ENCODE measurements around the gene PTP4A1. TPM values are rescaled to one million over a fixed set of nuclear protein-coding genes. Genes with fewer than 3 reads are reported as not detected.

Gene PTP4A1
- polyA plus RNA-seq, 1 of the 3 experiments (the other 2 are of a cell fraction): 12.5 TPM

GRCh38 chr6:63546697-63547096 is 25.6 kb upstream of the PTP4A1 start:
- TF ChIP-seq YY1 (IDR thresholded peaks at IDR 0.05; ENCODE audit: low read depth): no peak
- TF ChIP-seq JUND (IDR thresholded peaks at IDR 0.05): no peak
- TF ChIP-seq IRF3 (IDR thresholded peaks at IDR 0.05; ENCODE audit: low read depth, low read length): no peak
- TF ChIP-seq POLR2AphosphoS5 (IDR thresholded peaks at IDR 0.05; ENCODE audit: low read depth, low read length): no peak
- TF ChIP-seq TEAD4 (IDR thresholded peaks at IDR 0.05; ENCODE audit: borderline replicate concordance, insufficient read depth): no peak
- TF ChIP-seq PBX3 (IDR thresholded peaks at IDR 0.05): no peak
- TF ChIP-seq USF1 (IDR thresholded peaks at IDR 0.05; ENCODE audit: borderline replicate concordance, low read depth): no peak
- TF ChIP-seq SIN3A (IDR thresholded peaks at IDR 0.05; ENCODE audit: borderline replicate concordance, low read depth, low read length): no peak
- TF ChIP-seq GABPA (IDR thresholded peaks at IDR 0.05; ENCODE audit: low read depth): no peak
- H3K4me1 ChIP-seq (ENCODE audit: control insufficient read depth in 1 of 2, insufficient read depth in 2 of 2, low read depth in 1 of 2, low read length in 1 of 2): no peaks in the 10 kb centered on the region
- H3F3A ChIP-seq (replicated peaks; ENCODE audit: insufficient read depth): no peaks in the 10 kb centered on the region
- no peak overlapping the region for H3K9ac ChIP-seq
- 92% methylated on average over 1 of the region's 1 CpG for WGBS (ENCODE audit: low lambda C conversion rate)
- H3K4me2 ChIP-seq: no peak overlapping the region
- no peaks in the 10 kb centered on the region for H3K36me3 ChIP-seq (replicated peaks in 1 of 2; ENCODE audit: control insufficient read depth in 1 of 2, insufficient read depth in 2 of 2, low read length in 1 of 2)
- H2AFZ ChIP-seq (ENCODE audit: low read depth): no peak overlapping the region
- H3K27ac ChIP-seq (ENCODE audit: low read depth in 2 of 2, low read length in 1 of 2): no peak overlapping the region
- no peak for DNase-seq
- ChIA-PET CTCF (no interaction called here), POLR2A (no interaction called here)
- no peaks in the 10 kb centered on the region for H3K9me3 ChIP-seq
- no peaks in the 10 kb centered on the region for H4K20me1 ChIP-seq (ENCODE audit: insufficient read depth)
- H3K9me2 ChIP-seq: no peaks in the 10 kb centered on the region
- no peak overlapping the region for H3K4me3 ChIP-seq (ENCODE audit: low read depth in 2 of 2, low read length in 1 of 2)
- H3K27me3 ChIP-seq (ENCODE audit: insufficient read depth): no peaks in the 10 kb centered on the region
- no peaks in the 10 kb centered on the region for H3K79me2 ChIP-seq (ENCODE audit: insufficient read depth)

- POLR2A ChIA-PET: no interaction called here
- Histone ChIP-seq H4K20me1 (ENCODE audit: insufficient read depth) (no peaks in the 10 kb centered on the region), H3K27ac (ENCODE audit: low read depth in 2 of 2, low read length in 1 of 2) (no peak overlapping the region), H3K9ac (no peak overlapping the region), H3K36me3 (replicated peaks in 1 of 2; ENCODE audit: control insufficient read depth in 1 of 2, insufficient read depth in 2 of 2, low read length in 1 of 2) (no peaks in the 10 kb centered on the region), H3K27me3 (ENCODE audit: insufficient read depth) (no peaks in the 10 kb centered on the region), H3K4me1 (ENCODE audit: control insufficient read depth in 1 of 2, insufficient read depth in 2 of 2, low read depth in 1 of 2, low read length in 1 of 2) (no peaks in the 10 kb centered on the region), H2AFZ (ENCODE audit: low read depth) (no peak overlapping the region), H3K4me3 (ENCODE audit: low read depth in 2 of 2, low read length in 1 of 2) (no peak overlapping the region), H3K9me2 (no peaks in the 10 kb centered on the region), H3K9me3 (no peaks in the 10 kb centered on the region), H3K4me2 (no peak overlapping the region), H3K79me2 (ENCODE audit: insufficient read depth) (no peaks in the 10 kb centered on the region), H3F3A (replicated peaks; ENCODE audit: insufficient read depth) (no peaks in the 10 kb centered on the region)
- DNase-seq: no peak
- no peak for TF ChIP-seq GATA2 (CRISPR knock-in tag; IDR thresholded peaks at IDR 0.05)
- no peak for TF ChIP-seq REST (IDR thresholded peaks at IDR 0.05; ENCODE audit: low read depth, low read length)
- no peak for TF ChIP-seq POLR2AphosphoS5 (IDR thresholded peaks at IDR 0.05; ENCODE audit: low read depth, low read length)
- no peak for TF ChIP-seq YY1 (IDR thresholded peaks at IDR 0.05; ENCODE audit: low read depth)
- TF ChIP-seq SMC3 (IDR thresholded peaks at IDR 0.05; ENCODE audit: low read depth, low read length): no peak
- CTCF ChIA-PET: interaction anchor here (0.9 kb wide), 1 partner anchor 20 kb away, joined by 3 read pairs; no protein-coding TSS in a partner anchor
- WGBS (ENCODE audit: low lambda C conversion rate): 84% methylated on average over 5 of the region's 5 CpGs
These were observed 23.2 kb upstream of the PTP4A1 start for GRCh38 chr6:63549076-63549475.

Data from SK-N-SH (cell line).